ENCODE measurements around the gene ZNF334.

The ZNF334 gene

DNA sequence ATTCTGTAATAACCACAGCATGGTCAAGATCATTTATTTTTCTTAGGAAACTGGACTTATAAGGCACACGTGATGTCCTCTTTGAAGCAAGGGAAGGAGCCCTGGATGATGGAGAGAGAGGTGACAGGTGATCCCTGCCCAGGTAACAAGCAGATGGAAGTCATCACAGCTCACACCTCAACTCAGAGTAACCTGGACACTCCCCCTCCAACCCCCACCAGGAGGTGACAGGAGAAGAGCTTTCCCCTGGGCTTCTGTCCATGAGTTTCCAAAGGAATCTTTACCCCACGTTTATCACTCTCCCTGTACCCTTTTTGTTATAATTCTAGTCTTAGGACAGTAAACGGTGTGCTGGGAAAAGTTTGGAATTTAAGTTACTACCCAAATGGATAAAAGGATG is 28.4 kb downstream of the ZNF334 start:
- no peak for DNase-seq

GRCh38 chr20:46483879-46484278 is 29.5 kb downstream of the ZNF334 start:
- no peak for DNase-seq

DNA sequence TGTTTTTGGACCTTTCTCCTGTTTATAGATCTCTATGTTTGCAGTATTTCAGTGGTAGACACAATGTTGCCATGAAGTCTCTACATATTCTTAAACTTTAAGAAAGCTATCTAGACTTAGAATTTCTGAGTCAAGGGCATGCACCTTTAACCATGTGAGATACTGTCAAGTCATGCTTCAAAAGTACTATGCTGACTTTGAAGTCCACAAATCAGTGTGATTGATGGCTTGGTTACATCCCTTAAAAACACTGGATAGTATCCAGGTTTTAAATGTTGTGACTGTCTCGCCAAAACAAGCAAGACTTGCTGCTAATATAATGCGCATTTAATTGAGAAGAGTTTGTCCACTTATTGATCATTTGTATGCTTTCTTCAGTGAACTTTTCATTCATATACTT is 30.5 kb downstream of the ZNF334 start:
- DNase-seq, result no peak

DNA sequence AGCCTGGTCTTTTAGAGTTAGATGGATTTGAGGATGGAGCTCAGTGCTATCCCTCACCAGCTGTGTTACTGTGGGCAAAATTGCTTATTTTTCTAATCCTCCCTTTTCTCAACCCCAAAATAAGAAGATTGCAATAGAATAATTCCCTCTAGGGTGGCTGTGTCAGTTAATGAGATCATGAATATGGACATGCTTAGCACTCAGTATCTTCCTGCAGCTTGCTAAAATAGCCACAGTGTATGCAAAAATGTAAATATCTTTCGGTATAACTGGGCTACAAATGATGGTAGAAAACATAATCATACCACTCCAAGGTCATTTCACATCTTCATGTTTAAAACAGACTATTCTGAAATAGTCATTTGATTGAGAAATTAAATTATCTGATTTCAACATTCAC is 35.7 kb downstream of the ZNF334 start:
- DNase-seq, result no peak

GRCh38 chr20:46477225-46477624 is 36.1 kb downstream of the ZNF334 start:
- DNase-seq, result no peak

DNA sequence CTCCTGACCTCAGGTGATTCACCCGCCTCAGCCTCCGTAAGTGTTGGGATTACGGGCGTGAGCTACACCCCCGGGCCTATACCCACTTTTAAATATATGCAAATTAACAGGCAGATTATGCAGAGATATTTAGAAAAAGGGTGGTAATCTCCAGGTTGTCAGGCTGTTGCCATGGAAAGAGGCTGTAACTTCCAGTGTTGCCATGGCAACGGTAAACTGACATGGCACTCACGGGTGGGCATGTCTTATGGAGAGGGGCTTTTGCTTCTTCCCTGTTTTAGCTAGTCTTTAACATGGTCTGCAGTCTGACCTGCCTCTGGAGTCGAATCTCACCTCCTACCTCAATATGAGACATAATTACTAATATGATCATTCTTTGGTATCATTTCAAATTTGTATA is 44.9 kb downstream of the ZNF334 start:
- DNase-seq, result no peak

GRCh38 chr20:46464451-46464850 is 48.9 kb downstream of the ZNF334 start:
- no peak for DNase-seq

- DNase-seq, result no peak
Measured at GRCh38 chr20:46463852-46464251, 49.5 kb downstream of the ZNF334 start.

DNA sequence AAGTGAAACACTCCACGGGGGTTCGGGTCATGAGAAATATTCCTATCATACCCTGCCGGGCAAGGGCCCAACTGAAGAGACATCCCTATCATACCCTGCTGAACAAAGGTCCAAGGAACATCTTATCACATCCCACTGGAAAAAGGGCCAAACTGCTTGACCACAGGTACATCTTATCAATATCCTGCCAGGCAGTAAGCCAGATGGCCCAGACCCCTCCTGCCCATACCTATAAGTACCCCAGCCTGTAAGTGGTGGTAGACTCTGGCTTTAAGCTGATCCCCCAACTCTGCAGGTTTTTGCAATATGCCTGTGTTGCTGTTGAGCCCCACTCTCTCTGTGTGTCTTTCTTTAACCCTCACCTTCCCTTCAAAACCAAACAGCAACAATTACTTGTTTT is 51.6 kb downstream of the ZNF334 start:
- DNase-seq, result no peak

- no peak for DNase-seq
Measured at GRCh38 chr20:46458866-46459750, 54.3 kb downstream of the ZNF334 start.

- DNase-seq, result no peak
Measured at GRCh38 chr20:46456255-46457028, 56.9 kb downstream of the ZNF334 start.

- DNase-seq, result no peak
Measured at GRCh38 chr20:46455729-46456128, 57.6 kb downstream of the ZNF334 start.

All from GOT3 (cell line).